HG03060 (cell line): ENCODE measurements around the gene CEPT1.

ENCODE experiments used
- ATAC-seq: cut with Tn5 transposase; IDR thresholded peaks from one replicate; pipeline ENCODE4 v1.9.1; 2021; ENCODE audit warnings: low read depth, moderate number of reproducible peaks; ENCODE audit not compliant: unreplicated experiment

CEPT1 gene

GRCh38 chr1:111192074-111192473 is 52.1 kb downstream of the CEPT1 start:
- no peak for ATAC-seq

GRCh38 chr1:111192658-111193519 is 52.9 kb downstream of the CEPT1 start:
- no peak for ATAC-seq

GRCh38 chr1:111193712-111194480 is 53.9 kb downstream of the CEPT1 start:
- ATAC-seq = no peak

GRCh38 chr1:111195002-111195684 is 55.1 kb downstream of the CEPT1 start:
- no peak for ATAC-seq

- ATAC-seq = no peak
Measured at GRCh38 chr1:111196213-111196612, 56.2 kb downstream of the CEPT1 start.

GRCh38 chr1:111197598-111198284 is 57.7 kb downstream of the CEPT1 start:
- ATAC-seq = no peak

GRCh38 chr1:111198836-111199235 is 58.8 kb downstream of the CEPT1 start:
- ATAC-seq = no peak

- ATAC-seq = no peak
Measured at GRCh38 chr1:111199329-111199728, 59.3 kb downstream of the CEPT1 start.

GRCh38 chr1:111199881-111200801 is 60.1 kb downstream of the CEPT1 start, which contains the start of gene DENND2D:
TSS of gene DENND2D (minus strand) at chr1:111200646. CDS start at chr1:111200459, 187 bp downstream.
- ATAC-seq = no peak

GRCh38 chr1:111200802-111201161 is 60.8 kb downstream of the CEPT1 start:
- no peak for ATAC-seq

- ATAC-seq = no peak
Measured at GRCh38 chr1:111201275-111202090, 61.5 kb downstream of the CEPT1 start.

- no peak for ATAC-seq
Measured at GRCh38 chr1:111202366-111202706, 62.3 kb downstream of the CEPT1 start.

- no peak for ATAC-seq
Measured at GRCh38 chr1:111202707-111203623, 62.9 kb downstream of the CEPT1 start.

- no peak for ATAC-seq
Measured at GRCh38 chr1:111203681-111204200, 63.7 kb downstream of the CEPT1 start.

GRCh38 chr1:111204201-111204982 is 64.4 kb downstream of the CEPT1 start:
- ATAC-seq = no peak

- ATAC-seq = no peak
Measured at GRCh38 chr1:111204983-111205713, 65.1 kb downstream of the CEPT1 start.
